ENCODE measurements around the gene SERPINA3. TPM values are rescaled to one million over a fixed set of nuclear protein-coding genes. Genes with fewer than 3 reads are reported as not detected.

The SERPINA3 gene
- total RNA-seq, 1 donor from 2014 or later: not detected

GRCh38 chr14:94665544-94665943 lies 53.4 kb downstream of the SERPINA3 start:
- H3K9me3 Mint-ChIP-seq: no peaks in the 10 kb centered on the region

GRCh38 chr14:94670692-94671285 lies 58.6 kb downstream of the SERPINA3 start:
- DNase-seq (ENCODE audit: low read depth, low spot score): no peak
- Mint-ChIP-seq H3K4me3 (no peak overlapping the region), H3K36me3 (ENCODE audit: low read depth) (no peaks in the 10 kb centered on the region), H3K27ac (ENCODE audit: unreplicated experiment) (no peak overlapping the region), H3K9me3 (no peaks in the 10 kb centered on the region), H3K4me1 (peaks cover 8% of the 10 kb centered on the region), H3K27me3 (ENCODE audit: low read depth) (peaks cover 7% of the 10 kb centered on the region)
- TF ChIP-seq CTCF (conservative IDR thresholded peaks at IDR 0.05): no peak

More at GRCh38 chr14:94665544-94665943, 53.4 kb downstream of the SERPINA3 start:
- TF ChIP-seq CTCF (conservative IDR thresholded peaks at IDR 0.05): no peak
- H3K27me3 Mint-ChIP-seq (ENCODE audit: low read depth): peaks cover 2% of the 10 kb centered on the region
- H3K4me3 Mint-ChIP-seq: no peak overlapping the region
- no peaks in the 10 kb centered on the region for H3K4me1 Mint-ChIP-seq
- no peaks in the 10 kb centered on the region for H3K36me3 Mint-ChIP-seq (ENCODE audit: low read depth)
- H3K27ac Mint-ChIP-seq (ENCODE audit: unreplicated experiment): no peak overlapping the region
- DNase-seq (ENCODE audit: low read depth, low spot score): no peak

- Mint-ChIP-seq H3K36me3 (ENCODE audit: low read depth) (no peaks in the 10 kb centered on the region), H3K4me3 (no peak overlapping the region), H3K9me3 (no peaks in the 10 kb centered on the region), H3K27ac (ENCODE audit: unreplicated experiment) (no peak overlapping the region), H3K27me3 (ENCODE audit: low read depth) (peaks cover 7% of the 10 kb centered on the region), H3K4me1 (peaks cover 8% of the 10 kb centered on the region)
- peak; percentile 40 for TF ChIP-seq CTCF (conservative IDR thresholded peaks at IDR 0.05)
- DNase-seq (ENCODE audit: low read depth, low spot score): no peak
These were observed 59.8 kb downstream of the SERPINA3 start for GRCh38 chr14:94671870-94672444.

- Mint-ChIP-seq H3K4me3 (no peak overlapping the region), H3K27me3 (ENCODE audit: low read depth) (peaks cover 5% of the 10 kb centered on the region), H3K4me1 (peaks cover 9% of the 10 kb centered on the region), H3K27ac (ENCODE audit: unreplicated experiment) (no peak overlapping the region), H3K36me3 (ENCODE audit: low read depth) (no peaks in the 10 kb centered on the region), H3K9me3 (no peaks in the 10 kb centered on the region)
- TF ChIP-seq CTCF (conservative IDR thresholded peaks at IDR 0.05): no peak
- DNase-seq (ENCODE audit: low read depth, low spot score): no peak
These were observed 60.9 kb downstream of the SERPINA3 start for GRCh38 chr14:94673071-94673470.

Other genes with a start within 250 kb of the SERPINA3 start
- not detected in 2 replicates for gene SERPINA2, start 245.7 kb upstream of the SERPINA3 start, total RNA-seq
- not detected in 2 replicates for gene SERPINA1, start 223.8 kb upstream of the SERPINA3 start, total RNA-seq
- not detected in 2 replicates for gene SERPINA11, start 159.6 kb upstream of the SERPINA3 start, total RNA-seq
- gene SERPINA9, start 136.2 kb upstream of the SERPINA3 start, total RNA-seq: not detected in 2 replicates
- not detected in 2 replicates for gene SERPINA12, start 102.9 kb upstream of the SERPINA3 start, total RNA-seq
- gene SERPINA4, start 50.9 kb upstream of the SERPINA3 start, total RNA-seq: not detected in 2 replicates
- gene SERPINA5, start 31.0 kb upstream of the SERPINA3 start, total RNA-seq: 1.0 and 1.4 TPM in 2 replicates
- gene GSC, start 157.7 kb downstream of the SERPINA3 start, total RNA-seq: not detected in 2 replicates

Measured in neural crest cell (in vitro differentiated cells).